ENCODE results near the gene MINPP1.

Gene MINPP1

GRCh38 chr10:87538092-87539015 lies 33.7 kb downstream of the MINPP1 start:
- Histone ChIP-seq H3K4me1 (ENCODE audit: low read length) (peaks cover 45% of the 10 kb centered on the region), H3K9me2 (replicated peaks; ENCODE audit: insufficient read depth, low read length) (no peaks in the 10 kb centered on the region), H3K27ac (ENCODE audit: low read length) (no peak overlapping the region), H3K79me2 (ENCODE audit: low read length) (peaks cover 25% of the 10 kb centered on the region), H2AFZ (ENCODE audit: low read length) (no peak overlapping the region), H4K20me1 (ENCODE audit: insufficient read depth, low read length) (no peaks in the 10 kb centered on the region), H3K4me2 (ENCODE audit: low read depth, low read length) (no peak overlapping the region), H3K9me3 (replicated peaks; ENCODE audit: insufficient read depth, low read length) (no peaks in the 10 kb centered on the region), H3F3A (ENCODE audit: insufficient read depth, low read length) (peaks cover 9% of the 10 kb centered on the region; the same call in 1 of the 2 replicates), H3K4me3 (ENCODE audit: low read length) (no peak overlapping the region), H3K36me3 (replicated peaks; ENCODE audit: insufficient read depth, low read length) (no peaks in the 10 kb centered on the region), H3K9ac (ENCODE audit: low read length) (no peak overlapping the region), H3K27me3 (replicated peaks; ENCODE audit: insufficient read depth, low read length) (no peaks in the 10 kb centered on the region)
- DNase-seq: no peak
- TF ChIP-seq EZH2 (optimal IDR thresholded peaks at IDR 0.05; ENCODE audit: low read depth, low read length) (no peak), CTCF (IDR thresholded peaks at IDR 0.05; ENCODE audit: low read length) (no peak), EZH2phosphoT487 (IDR thresholded peaks at IDR 0.05; ENCODE audit: low read length) (no peak)

GRCh38 chr10:87541114-87541513 lies 36.4 kb downstream of the MINPP1 start:
- Histone ChIP-seq H3K36me3 (replicated peaks; ENCODE audit: insufficient read depth, low read length) (no peaks in the 10 kb centered on the region), H3K9me3 (replicated peaks; ENCODE audit: insufficient read depth, low read length) (no peaks in the 10 kb centered on the region), H3K27ac (ENCODE audit: low read length) (no peak overlapping the region), H3K79me2 (ENCODE audit: low read length) (peaks cover 20% of the 10 kb centered on the region), H3K4me1 (ENCODE audit: low read length) (peaks cover 42% of the 10 kb centered on the region), H3K9me2 (replicated peaks; ENCODE audit: insufficient read depth, low read length) (no peaks in the 10 kb centered on the region), H2AFZ (ENCODE audit: low read length) (no peak overlapping the region), H3K4me3 (ENCODE audit: low read length) (no peak overlapping the region), H3K9ac (ENCODE audit: low read length) (no peak overlapping the region), H3K27me3 (replicated peaks; ENCODE audit: insufficient read depth, low read length) (no peaks in the 10 kb centered on the region), H3K4me2 (ENCODE audit: low read depth, low read length) (no peak overlapping the region), H3F3A (ENCODE audit: insufficient read depth, low read length) (no peaks in the 10 kb centered on the region), H4K20me1 (ENCODE audit: insufficient read depth, low read length) (no peaks in the 10 kb centered on the region)
- TF ChIP-seq CTCF (IDR thresholded peaks at IDR 0.05; ENCODE audit: low read length) (no peak), EZH2phosphoT487 (IDR thresholded peaks at IDR 0.05; ENCODE audit: low read length) (no peak), EZH2 (optimal IDR thresholded peaks at IDR 0.05; ENCODE audit: low read depth, low read length) (no peak)
- DNase-seq: no peak

GRCh38 chr10:87544721-87545120 lies 40.0 kb downstream of the MINPP1 start:
- no peaks in the 10 kb centered on the region for H3K27me3 ChIP-seq (replicated peaks; ENCODE audit: insufficient read depth, low read length)
- no peak overlapping the region for H3K27ac ChIP-seq (ENCODE audit: low read length)
- H3K9me2 ChIP-seq (replicated peaks; ENCODE audit: insufficient read depth, low read length): no peaks in the 10 kb centered on the region
- H3K9ac ChIP-seq (ENCODE audit: low read length): no peak overlapping the region
- DNase-seq: no peak
- peaks cover 22% of the 10 kb centered on the region for H3K79me2 ChIP-seq (ENCODE audit: low read length)
- H3K9me3 ChIP-seq (replicated peaks; ENCODE audit: insufficient read depth, low read length): no peaks in the 10 kb centered on the region
- H4K20me1 ChIP-seq (ENCODE audit: insufficient read depth, low read length): no peaks in the 10 kb centered on the region
- TF ChIP-seq EZH2 (optimal IDR thresholded peaks at IDR 0.05; ENCODE audit: low read depth, low read length): no peak
- no peak for TF ChIP-seq CTCF (IDR thresholded peaks at IDR 0.05; ENCODE audit: low read length)
- no peak overlapping the region for H3K4me3 ChIP-seq (ENCODE audit: low read length)
- peak overlapping the region; percentile 4; the same call in 1 of the 2 replicates for H3K4me2 ChIP-seq (ENCODE audit: low read depth, low read length)
- no peak overlapping the region for H2AFZ ChIP-seq (ENCODE audit: low read length)
- no peaks in the 10 kb centered on the region for H3F3A ChIP-seq (ENCODE audit: insufficient read depth, low read length)
- 0 out of 2 replicates have a peak, but pooled peaks cover 7% of the 10 kb centered on the region for H3K36me3 ChIP-seq (replicated peaks; ENCODE audit: insufficient read depth, low read length)
- peaks cover 41% of the 10 kb centered on the region for H3K4me1 ChIP-seq (ENCODE audit: low read length)

Measured in MM.1S (cell line).